GM12874 (cell line): Measurements from ENCODE around the gene B3GALT6.

Experiments
- TF ChIP-seq, protein P1 (sequence below): IDR thresholded peaks from 2 replicates; pipeline ENCODE4 v1.5.1; 2011; ENCODE audit warnings: low read depth, mild to moderate bottlenecking, control low read depth, low read length, moderate library complexity; ENCODE audit not compliant: insufficient read depth

Gene B3GALT6

DNA sequence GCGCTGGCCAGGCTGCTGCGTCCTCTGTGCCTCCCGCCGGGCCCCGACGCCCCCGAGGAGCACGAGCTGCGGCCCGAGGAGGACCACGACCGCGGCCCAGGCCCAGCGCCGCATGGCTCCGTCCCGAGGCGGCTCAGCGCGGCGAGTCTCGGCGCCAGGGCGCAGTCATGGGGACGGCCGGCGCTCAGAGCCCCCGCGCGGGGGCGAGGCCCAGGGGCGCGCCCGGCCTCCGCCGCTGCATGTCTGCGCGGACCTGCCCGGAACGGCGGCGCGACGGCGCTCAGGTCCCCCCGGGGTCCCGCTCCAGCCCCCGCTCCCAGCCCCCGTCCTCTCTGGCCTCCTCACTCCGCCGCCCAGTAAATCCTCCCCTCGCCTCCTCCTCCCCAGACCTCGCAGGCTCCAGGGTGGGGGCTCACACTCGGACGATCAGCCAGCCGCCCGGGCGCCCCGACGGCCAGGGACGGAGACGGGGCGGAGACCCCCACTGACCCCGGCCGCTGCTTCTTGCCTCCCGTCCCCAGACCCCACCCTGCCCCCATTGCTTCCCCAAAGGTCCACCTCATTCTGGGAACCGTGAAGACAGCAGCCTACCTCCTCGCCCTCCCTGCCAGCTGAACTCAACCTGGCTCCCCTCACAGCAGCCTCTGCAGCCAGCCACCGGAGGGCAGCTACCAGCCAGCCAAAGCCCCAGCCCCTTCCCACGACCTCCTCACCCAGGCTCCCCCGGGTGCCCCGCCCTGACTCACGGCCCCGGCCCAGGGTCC, 14.7 kb downstream of the B3GALT6 start, which contains the start of gene C1QTNF12:
Gene C1QTNF12 (minus strand): TSS at position 146 of the 764 bp plus-strand sequence. CDS start 32 bp downstream, at position 114.
- TF ChIP-seq, protein P1, sequence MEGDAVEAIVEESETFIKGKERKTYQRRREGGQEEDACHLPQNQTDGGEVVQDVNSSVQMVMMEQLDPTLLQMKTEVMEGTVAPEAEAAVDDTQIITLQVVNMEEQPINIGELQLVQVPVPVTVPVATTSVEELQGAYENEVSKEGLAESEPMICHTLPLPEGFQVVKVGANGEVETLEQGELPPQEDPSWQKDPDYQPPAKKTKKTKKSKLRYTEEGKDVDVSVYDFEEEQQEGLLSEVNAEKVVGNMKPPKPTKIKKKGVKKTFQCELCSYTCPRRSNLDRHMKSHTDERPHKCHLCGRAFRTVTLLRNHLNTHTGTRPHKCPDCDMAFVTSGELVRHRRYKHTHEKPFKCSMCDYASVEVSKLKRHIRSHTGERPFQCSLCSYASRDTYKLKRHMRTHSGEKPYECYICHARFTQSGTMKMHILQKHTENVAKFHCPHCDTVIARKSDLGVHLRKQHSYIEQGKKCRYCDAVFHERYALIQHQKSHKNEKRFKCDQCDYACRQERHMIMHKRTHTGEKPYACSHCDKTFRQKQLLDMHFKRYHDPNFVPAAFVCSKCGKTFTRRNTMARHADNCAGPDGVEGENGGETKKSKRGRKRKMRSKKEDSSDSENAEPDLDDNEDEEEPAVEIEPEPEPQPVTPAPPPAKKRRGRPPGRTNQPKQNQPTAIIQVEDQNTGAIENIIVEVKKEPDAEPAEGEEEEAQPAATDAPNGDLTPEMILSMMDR = no peak

DNA sequence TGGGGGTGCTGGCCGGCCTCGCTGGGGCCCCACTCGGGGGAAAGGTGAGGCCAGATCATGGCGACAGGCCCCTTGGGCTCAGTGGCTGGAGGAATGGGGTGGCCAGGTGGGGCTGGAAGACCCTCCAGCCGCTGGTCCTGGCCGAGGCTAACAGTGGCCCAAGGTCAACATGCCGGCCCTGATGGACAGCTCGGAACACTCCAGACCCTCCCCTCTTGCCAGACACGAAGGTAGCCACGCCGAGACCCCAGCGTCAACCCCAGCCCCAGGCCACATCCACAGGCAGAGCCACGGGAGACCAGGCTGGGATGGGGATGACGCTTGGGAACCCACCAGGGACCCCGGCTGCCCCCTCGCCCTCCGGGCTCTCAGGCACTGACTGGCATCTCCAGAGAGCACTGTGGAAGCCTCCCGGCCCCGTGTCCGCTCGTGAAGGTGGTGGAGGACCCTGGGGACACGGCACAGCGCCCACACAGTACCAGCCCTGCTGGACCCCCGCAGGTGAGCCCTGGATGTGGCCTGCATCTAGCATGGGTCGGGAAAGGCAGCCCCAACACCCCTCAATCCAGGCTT, 15.4 kb downstream of the B3GALT6 start:
- TF ChIP-seq, protein P1 = no peak

GRCh38 chr1:1250786-1251284, 18.8 kb downstream of the B3GALT6 start:
- TF ChIP-seq, protein P1 = no peak

DNA sequence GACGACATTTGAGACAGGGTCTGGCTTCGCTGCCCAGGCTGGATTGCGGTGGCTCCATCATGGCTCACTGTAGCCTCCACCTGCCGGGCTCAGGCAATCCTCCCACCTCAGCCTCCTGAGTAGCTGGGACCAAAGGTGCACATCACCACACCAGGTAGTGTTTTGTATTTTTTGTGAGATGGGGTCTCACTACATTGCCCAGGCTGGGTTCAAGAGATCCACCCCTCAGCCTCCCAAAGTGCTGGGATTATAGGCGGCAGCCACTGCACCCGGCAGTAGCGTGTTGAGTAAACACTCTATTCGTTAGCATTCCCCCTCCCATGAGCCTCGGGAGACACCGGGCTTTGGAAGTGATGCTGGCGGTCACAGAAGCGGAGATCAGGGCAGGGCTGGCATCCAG, 21.3 kb downstream of the B3GALT6 start:
- TF ChIP-seq, protein P1 = no peak

GRCh38 chr1:1253972-1254666, 22.1 kb downstream of the B3GALT6 start:
- TF ChIP-seq, protein P1 = no peak

GRCh38 chr1:1254667-1254998, 22.6 kb downstream of the B3GALT6 start:
- TF ChIP-seq, protein P1 = no peak

DNA sequence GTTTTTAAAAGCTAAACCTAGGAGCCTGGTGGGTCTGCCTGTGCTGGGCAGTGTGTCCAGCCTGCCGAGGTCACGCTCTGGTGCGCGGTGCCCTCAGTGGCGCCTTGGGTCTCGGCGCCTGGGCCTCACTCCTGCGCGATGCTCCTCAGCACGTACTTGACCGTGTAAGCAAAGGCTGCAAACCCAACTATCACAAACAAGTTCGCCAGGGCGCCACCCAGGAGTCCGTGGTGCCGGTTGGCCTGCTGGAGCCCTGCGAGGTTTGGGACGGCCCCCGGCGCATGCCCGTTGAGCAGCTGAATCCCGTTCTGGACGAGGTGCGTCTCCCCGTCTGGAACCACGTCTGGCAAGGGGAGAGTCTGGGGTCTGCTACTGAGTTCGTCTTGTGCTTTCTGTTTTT, 23.0 kb downstream of the B3GALT6 start:
- TF ChIP-seq, protein P1 = no peak
